ENCODE results near the gene CEACAM19.

- TF ChIP-seq CTCF (IDR thresholded peaks at IDR 0.05) (no peak), POLR2AphosphoS5 (IDR thresholded peaks at IDR 0.05; ENCODE audit: low read depth, low read length) (no peak)
These were observed 34.6 kb upstream of the CEACAM19 start for GRCh38 chr19:44636439-44637389.
